DOHH2 (cell line): ENCODE measurements around the gene GUCY1A2.

Experiments used
- H3F3A ChIP-seq: fragments of 200-600 bp; sonication (generic), shearing (Covaris generic); 2 replicates; pipeline ENCODE4 v1.6.0; 2016; ENCODE audit warnings: antibody characterized with exemption, mild to moderate bottlenecking; ENCODE audit not compliant: control insufficient read depth, insufficient read depth
- H3K27ac ChIP-seq: fragments of 200-600 bp; sonication (generic); 2 replicates; pipeline ENCODE4 v1.5.1; 2014; ENCODE audit warnings: low read depth, mild to moderate bottlenecking, low read length, moderate library complexity
- H3K27me3 ChIP-seq: fragments of 200-600 bp; sonication (generic); 2 replicates; pipeline ENCODE4 v1.6.1; 2014; ENCODE audit warnings: mild to moderate bottlenecking, low read length, mixed read lengths; ENCODE audit not compliant: control insufficient read depth
- H3K36me3 ChIP-seq: fragments of 200-600 bp; sonication (generic); 2 replicates; pipeline ENCODE4 v1.6.1; 2014; ENCODE audit warnings: mild to moderate bottlenecking, low read length, moderate library complexity, mixed read lengths; ENCODE audit not compliant: control insufficient read depth
- H3K4me1 ChIP-seq: fragments of 200-600 bp; sonication (generic); 2 replicates; pipeline ENCODE4 v1.6.1; 2014; ENCODE audit warnings: mild to moderate bottlenecking, low read length, mixed read lengths; ENCODE audit not compliant: control insufficient read depth
- H3K4me2 ChIP-seq: fragments of 200-600 bp; sonication (generic); 2 replicates; pipeline ENCODE4 v1.6.0; 2014; ENCODE audit warnings: mild to moderate bottlenecking, low read length, moderate library complexity
- H3K4me3 ChIP-seq: fragments of 200-600 bp; sonication (generic); 2 replicates; pipeline ENCODE4 v1.5.1; 2014; ENCODE audit warnings: mild to moderate bottlenecking, low read length, mixed read lengths
- H3K79me2 ChIP-seq: fragments of 200-600 bp; sonication (generic); 2 replicates; pipeline ENCODE4 v1.6.1; 2014; ENCODE audit warnings: mild to moderate bottlenecking, low read length, mixed read lengths; ENCODE audit not compliant: control insufficient read depth
- H3K9me2 ChIP-seq: fragments of 200-600 bp; sonication (generic); replicated peaks from 2 replicates; pipeline ENCODE4 v1.6.1; 2014; ENCODE audit warnings: mild to moderate bottlenecking, low read length, mixed read lengths; ENCODE audit not compliant: control insufficient read depth
- H3K9me3 ChIP-seq: fragments of 200-600 bp; sonication (generic); 2 replicates; pipeline ENCODE4 v1.6.1; 2014; ENCODE audit warnings: antibody characterized with exemption, low read length, mixed read lengths; ENCODE audit not compliant: control insufficient read depth, insufficient read depth
- H4K20me1 ChIP-seq: fragments of 200-600 bp; sonication (generic); 2 replicates; pipeline ENCODE4 v1.6.0; 2014; ENCODE audit warnings: low read depth, mild to moderate bottlenecking, antibody characterized with exemption, low read length, moderate library complexity; ENCODE audit not compliant: control insufficient read depth, insufficient read depth
- CTCF ChIP-seq: fragments of 200-600 bp; sonication (generic); IDR thresholded peaks from one replicate; pipeline ENCODE4 v1.5.1; 2014; ENCODE audit warnings: antibody characterized with exemption, mild to moderate bottlenecking, low read depth, low read length; ENCODE audit not compliant: poor library complexity, severe bottlenecking
- EZH2phosphoT487 ChIP-seq: fragments of 200-600 bp; sonication (generic); IDR thresholded peaks from 2 replicates; pipeline ENCODE4 v1.6.1; 2017; ENCODE audit warnings: borderline replicate concordance, mild to moderate bottlenecking, antibody characterized with exemption, low read length, moderate library complexity, mixed read lengths

GUCY1A2 gene

DNA sequence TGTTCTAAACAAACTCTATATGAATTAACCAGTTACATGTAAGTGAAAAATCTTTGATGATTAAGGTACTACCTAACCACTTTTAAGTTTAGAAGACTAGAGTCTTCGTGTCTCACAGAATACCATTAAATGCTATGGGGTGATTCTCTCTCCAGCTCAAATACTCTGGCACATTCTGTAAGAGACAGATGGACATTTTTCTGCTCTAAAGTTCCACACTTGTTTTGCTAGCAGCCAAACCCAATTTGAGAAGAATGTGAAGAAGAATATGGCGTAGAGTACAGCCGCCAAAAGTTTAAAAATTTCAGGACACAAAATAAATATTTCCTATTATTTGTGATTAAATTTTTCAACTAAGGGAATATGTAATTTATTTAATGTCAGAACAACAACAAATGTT lies 339.1 kb downstream of the GUCY1A2 start:
- no peak overlapping the region for H3K4me3 ChIP-seq
- H3K27me3 ChIP-seq = no peaks in the 10 kb centered on the region
- TF ChIP-seq CTCF (no peak), EZH2phosphoT487 (no peak)
- H3K9me2 ChIP-seq = no peaks in the 10 kb centered on the region
- no peaks in the 10 kb centered on the region for H3K36me3 ChIP-seq
- no peak overlapping the region for H3K4me2 ChIP-seq
- no peaks in the 10 kb centered on the region for H3K79me2 ChIP-seq
- no peaks in the 10 kb centered on the region for H3K4me1 ChIP-seq
- H3K27ac ChIP-seq = no peak overlapping the region
- H4K20me1 ChIP-seq = no peaks in the 10 kb centered on the region
- no peaks in the 10 kb centered on the region for H3F3A ChIP-seq
- H3K9me3 ChIP-seq = no peaks in the 10 kb centered on the region

- TF ChIP-seq EZH2phosphoT487 (no peak), CTCF (no peak)
- no peaks in the 10 kb centered on the region for H3K27me3 ChIP-seq
- no peak overlapping the region for H3K4me2 ChIP-seq
- no peaks in the 10 kb centered on the region for H3K9me3 ChIP-seq
- no peaks in the 10 kb centered on the region for H3F3A ChIP-seq
- H3K27ac ChIP-seq = no peak overlapping the region
- H3K9me2 ChIP-seq = no peaks in the 10 kb centered on the region
- no peaks in the 10 kb centered on the region for H4K20me1 ChIP-seq
- no peak overlapping the region for H3K4me3 ChIP-seq
- H3K79me2 ChIP-seq = no peaks in the 10 kb centered on the region
- H3K4me1 ChIP-seq = no peaks in the 10 kb centered on the region
- H3K36me3 ChIP-seq = no peaks in the 10 kb centered on the region
Measured at GRCh38 chr11:106670069-106670468, 348.2 kb downstream of the GUCY1A2 start.

DNA sequence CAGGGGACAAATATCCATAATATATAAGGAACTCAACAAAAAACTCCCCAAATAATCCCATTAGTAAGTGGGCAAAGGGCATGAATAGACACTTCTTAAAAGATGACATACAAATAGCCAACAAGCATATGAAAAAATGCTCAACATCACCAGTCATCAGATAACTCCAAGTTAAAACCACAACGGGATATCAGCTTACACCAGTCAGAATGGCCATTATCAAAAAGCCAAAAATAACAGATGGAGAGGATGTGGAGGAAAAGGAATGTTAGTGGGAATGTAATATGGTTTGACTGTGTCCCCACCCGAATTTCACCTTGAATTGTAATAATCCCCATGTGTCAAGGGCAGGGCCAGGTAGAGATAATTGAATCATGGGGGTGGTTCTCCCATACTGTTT lies 350.1 kb downstream of the GUCY1A2 start:
- H3K79me2 ChIP-seq = no peaks in the 10 kb centered on the region
- H3K27ac ChIP-seq = no peak overlapping the region
- no peaks in the 10 kb centered on the region for H4K20me1 ChIP-seq
- no peak overlapping the region for H3K4me3 ChIP-seq
- no peaks in the 10 kb centered on the region for H3F3A ChIP-seq
- H3K4me2 ChIP-seq = no peak overlapping the region
- no peaks in the 10 kb centered on the region for H3K9me3 ChIP-seq
- no peak for TF ChIP-seq CTCF
- no peak for TF ChIP-seq EZH2phosphoT487
- H3K27me3 ChIP-seq = no peaks in the 10 kb centered on the region
- no peaks in the 10 kb centered on the region for H3K36me3 ChIP-seq
- H3K4me1 ChIP-seq = no peaks in the 10 kb centered on the region
- H3K9me2 ChIP-seq = no peaks in the 10 kb centered on the region

GRCh38 chr11:106656646-106657045 lies 361.6 kb downstream of the GUCY1A2 start:
- Histone ChIP-seq H3K4me2 (no peak overlapping the region), H3K27ac (no peak overlapping the region), H3K27me3 (no peaks in the 10 kb centered on the region), H3K4me3 (no peak overlapping the region), H3K36me3 (no peaks in the 10 kb centered on the region), H3F3A (no peaks in the 10 kb centered on the region), H3K79me2 (no peaks in the 10 kb centered on the region), H3K4me1 (no peaks in the 10 kb centered on the region), H3K9me2 (no peaks in the 10 kb centered on the region), H4K20me1 (no peaks in the 10 kb centered on the region), H3K9me3 (no peaks in the 10 kb centered on the region)
- TF ChIP-seq EZH2phosphoT487 = no peak
- TF ChIP-seq CTCF = no peak
